NCI-H146 (cell line): ENCODE results near the gene SEMA3C.

Source experiments
- DNase-seq: peaks from one replicate; lab custom pipeline; 2025; lab: John Stamatoyannopoulos, UW

The SEMA3C gene

DNA sequence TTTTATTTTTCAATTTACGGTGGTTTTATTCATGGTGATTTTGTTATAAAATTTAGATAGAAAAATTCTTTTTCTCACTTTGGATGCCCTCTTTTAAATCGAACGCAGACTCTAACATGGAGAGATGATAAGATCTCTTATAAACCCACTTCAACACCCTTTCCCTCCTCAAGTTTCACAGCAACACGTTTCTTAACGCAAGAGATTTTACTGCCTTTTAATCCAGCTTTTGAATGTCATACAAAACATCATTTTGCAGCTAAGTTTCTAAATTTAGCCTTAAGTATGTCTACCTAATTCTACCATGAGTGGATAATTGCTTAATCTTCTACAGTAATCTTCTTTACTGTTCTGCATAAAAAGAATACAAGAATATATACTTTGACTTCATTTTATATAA is 70.0 kb downstream of the SEMA3C start:
- no peak for DNase-seq

DNA sequence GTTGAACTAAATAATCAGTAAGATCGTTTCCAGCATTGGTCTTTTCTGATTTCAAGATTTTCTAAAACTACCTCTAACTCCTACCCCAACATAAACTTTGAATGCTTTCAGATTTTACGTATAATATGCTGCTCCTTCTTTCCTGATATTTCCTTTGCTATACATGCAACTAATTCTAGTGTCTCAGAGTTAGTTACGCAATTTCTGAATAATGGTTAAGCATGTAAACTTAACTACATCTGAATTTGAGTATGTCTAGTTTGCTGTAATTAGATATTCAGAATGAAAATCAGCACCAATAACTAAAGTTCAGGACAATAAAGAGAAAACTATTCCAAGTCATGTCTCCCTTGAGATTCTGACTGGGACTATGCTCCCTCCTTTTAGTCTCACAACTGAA is 71.0 kb downstream of the SEMA3C start:
- no peak for DNase-seq

GRCh38 chr7:80847027-80847426 is 71.8 kb downstream of the SEMA3C start:
- DNase-seq: no peak

- DNase-seq: no peak
Observed at GRCh38 chr7:80844916-80845315, 73.9 kb downstream of the SEMA3C start.

GRCh38 chr7:80843018-80843677 is 75.7 kb downstream of the SEMA3C start:
- no peak for DNase-seq

- no peak for DNase-seq
Observed at GRCh38 chr7:80842022-80842790, 76.6 kb downstream of the SEMA3C start.

- DNase-seq: no peak
Observed at GRCh38 chr7:80841423-80841955, 77.4 kb downstream of the SEMA3C start.

DNA sequence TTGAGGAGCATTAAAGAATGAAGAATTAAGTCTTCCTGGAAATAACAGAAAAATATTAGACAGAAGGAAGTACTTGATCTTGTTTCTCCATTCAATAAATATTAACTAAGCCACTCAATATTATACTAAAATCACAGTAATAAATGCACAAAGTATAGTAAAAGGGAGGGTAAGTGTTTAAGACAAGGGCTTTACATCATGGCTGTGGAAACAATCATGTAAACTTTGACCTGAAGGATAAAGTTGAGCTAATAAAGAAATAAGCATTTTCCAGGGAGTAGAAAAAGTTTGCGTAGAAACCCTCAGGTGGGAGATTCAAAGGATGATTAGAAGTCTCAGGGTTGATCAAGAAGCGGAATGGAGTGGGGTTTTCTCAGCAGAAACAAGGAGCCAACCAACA is 78.2 kb downstream of the SEMA3C start:
- DNase-seq: no peak

- no peak for DNase-seq
Observed at GRCh38 chr7:80839855-80840254, 79.0 kb downstream of the SEMA3C start.

- no peak for DNase-seq
Observed at GRCh38 chr7:80838643-80839042, 80.2 kb downstream of the SEMA3C start.

DNA sequence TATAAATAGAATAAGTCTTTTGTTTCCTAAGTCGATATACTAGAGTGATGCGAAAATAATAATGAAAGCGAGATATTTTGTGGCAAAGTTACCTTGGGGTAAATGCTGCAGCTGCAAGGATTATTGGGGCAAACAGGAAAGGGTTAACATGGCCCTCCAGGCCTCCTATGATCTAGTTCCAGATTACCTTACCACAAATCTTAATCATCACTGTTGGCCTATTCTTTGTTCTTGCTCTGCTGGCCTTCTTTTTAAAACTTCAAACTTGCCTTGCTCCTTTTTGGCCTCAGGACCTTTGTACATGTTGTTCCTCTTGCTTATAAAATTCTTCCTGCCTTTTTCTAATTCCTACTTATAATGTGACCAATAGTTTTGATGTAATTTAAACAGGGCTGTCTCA is 81.5 kb downstream of the SEMA3C start:
- DNase-seq: no peak

- DNase-seq: no peak
Observed at GRCh38 chr7:80835251-80835650, 83.6 kb downstream of the SEMA3C start.

DNA sequence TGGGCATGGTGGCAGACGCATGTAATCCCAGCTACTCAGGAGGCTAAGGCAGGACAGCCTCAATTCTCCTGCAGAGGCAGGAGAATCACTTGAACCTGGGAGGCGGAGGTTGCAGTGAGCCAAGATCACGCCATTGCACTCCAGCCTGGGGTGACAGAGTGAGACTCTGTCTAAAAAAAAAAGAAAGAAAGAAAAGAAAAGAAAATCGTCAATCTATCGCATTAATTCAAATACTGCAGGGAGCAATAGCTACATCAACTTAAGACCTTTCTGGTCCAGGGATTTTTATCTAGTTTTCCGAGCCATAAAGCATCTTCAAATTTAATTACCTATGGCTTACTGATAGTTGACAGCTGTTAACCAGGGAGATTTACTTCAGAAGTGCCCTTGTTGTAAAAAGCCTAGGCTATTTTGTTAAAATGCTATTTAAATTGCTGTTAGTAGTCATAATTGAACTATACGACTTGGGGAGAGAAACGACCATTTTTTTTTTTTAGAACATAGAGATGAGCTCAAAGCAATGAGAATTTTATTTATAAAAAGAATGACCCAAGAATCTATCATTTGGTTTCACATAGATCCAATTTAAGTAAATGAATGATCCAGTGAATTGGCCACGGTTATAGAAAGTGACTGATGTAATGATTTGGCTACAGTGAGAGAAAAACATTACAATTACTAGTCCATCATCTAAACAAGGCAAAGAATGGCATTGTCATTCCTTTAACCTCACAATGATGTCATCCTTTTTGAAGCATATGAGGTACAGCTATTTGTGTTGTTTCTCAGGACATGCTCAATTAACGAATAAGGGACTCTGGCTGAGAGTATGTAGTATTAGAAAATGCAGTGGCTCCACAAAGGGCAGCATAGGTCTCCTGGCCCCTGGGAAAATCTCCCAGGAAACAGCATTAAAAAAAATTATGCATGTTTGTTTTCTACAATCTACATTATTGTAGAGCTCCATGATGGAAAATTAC is 85.3 kb downstream of the SEMA3C start:
- DNase-seq: no peak

GRCh38 chr7:80832006-80832405 is 86.8 kb downstream of the SEMA3C start:
- DNase-seq: no peak

GRCh38 chr7:80830584-80831285 is 88.1 kb downstream of the SEMA3C start:
- no peak for DNase-seq

- DNase-seq: no peak
Observed at GRCh38 chr7:80830010-80830409, 88.8 kb downstream of the SEMA3C start.

- DNase-seq: no peak
Observed at GRCh38 chr7:80829527-80829926, 89.3 kb downstream of the SEMA3C start.

DNA sequence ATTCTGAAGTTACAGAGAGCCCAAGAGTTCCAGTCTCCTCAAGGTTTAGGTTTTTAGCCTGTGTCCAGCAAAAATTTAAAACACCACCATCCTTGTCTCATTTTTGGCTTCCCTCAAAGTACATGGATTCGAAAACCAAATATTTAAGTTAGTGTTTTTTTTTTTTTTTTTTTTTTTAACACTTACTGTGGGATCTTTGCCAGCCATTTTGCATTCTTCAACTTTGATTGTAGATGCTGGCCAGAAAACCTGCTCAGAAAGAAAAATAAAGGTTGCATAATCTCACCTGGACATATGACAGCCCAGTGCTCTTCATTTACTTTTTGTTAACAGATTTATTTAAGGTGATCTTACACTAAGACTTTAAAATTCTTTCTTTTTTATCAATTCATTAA is 91.6 kb downstream of the SEMA3C start:
- DNase-seq: no peak

GRCh38 chr7:80826520-80827238 is 92.2 kb downstream of the SEMA3C start:
- DNase-seq: no peak

DNA sequence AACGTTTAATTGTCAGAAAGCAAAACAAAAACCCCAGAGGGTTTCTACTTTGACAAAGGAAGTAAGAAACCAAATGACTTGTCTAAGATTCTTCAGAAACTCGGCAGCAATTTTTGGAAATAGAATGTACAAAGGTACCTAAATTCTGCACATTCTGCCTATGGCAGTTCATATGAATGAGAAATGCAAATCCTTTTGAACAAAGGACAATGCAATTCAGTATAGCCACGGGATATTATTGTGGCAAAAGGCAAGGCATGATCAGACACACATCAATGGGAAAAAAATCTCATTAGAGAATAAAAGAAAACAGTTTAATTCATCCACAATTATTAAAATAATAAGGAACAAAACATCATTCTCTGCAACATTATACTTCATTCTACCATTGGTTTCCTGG is 93.4 kb downstream of the SEMA3C start:
- no peak for DNase-seq

GRCh38 chr7:80824253-80824652 is 94.6 kb downstream of the SEMA3C start:
- DNase-seq: no peak
